ENCODE results near the gene TEX29.

The TEX29 gene

DNA sequence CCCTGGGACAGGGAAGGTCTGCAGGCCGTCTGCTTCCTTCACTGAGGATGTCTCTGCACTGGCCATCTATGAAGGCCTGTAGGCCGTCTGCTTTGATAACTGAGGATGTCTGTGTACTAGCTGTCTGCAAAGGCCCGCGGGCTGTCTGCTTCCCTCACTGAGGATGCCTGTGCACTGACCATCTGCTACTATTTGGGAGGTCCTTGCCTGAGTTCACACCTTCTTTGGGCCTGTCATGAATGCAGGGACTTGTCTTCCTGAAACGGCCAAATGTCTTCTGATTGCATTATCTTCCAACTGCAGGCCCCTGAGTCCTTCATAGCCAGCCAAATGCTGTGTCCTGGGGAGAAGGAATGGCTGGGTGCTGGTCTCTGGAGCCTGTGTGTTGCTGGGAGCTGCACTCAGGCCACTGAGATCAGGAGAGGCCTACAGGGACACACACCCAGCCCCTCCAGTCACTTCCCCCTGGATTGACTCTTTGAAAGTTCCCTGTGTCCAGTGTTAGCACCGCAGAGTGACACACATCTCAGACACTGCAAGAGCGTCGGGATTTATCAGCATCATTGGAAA, 72.9 kb downstream of the TEX29 start:
- no peak for DNase-seq (ENCODE audit: low spot score)
